GM18909 (cell line): Measurements from ENCODE around the gene BDKRB1.
"Not testable (repeated sequence)": the region's sequence is repeated elsewhere in the genome, so short reads cannot be mapped to it uniquely, and the experiment has no call there.

Experiments used
- ATAC-seq: cut with Tn5 transposase; IDR thresholded peaks from one replicate; pipeline ENCODE4 v1.9.1; 2021; ENCODE audit warnings: mild to moderate bottlenecking; ENCODE audit not compliant: unreplicated experiment, poor library complexity

BDKRB1 gene

GRCh38 chr14:96232506-96232905 is 23.5 kb upstream of the BDKRB1 start:
- no peak for ATAC-seq

- no peak for ATAC-seq
Measured at GRCh38 chr14:96233661-96234060, 22.3 kb upstream of the BDKRB1 start.

GRCh38 chr14:96235426-96235825 is 20.6 kb upstream of the BDKRB1 start:
- no peak for ATAC-seq

- ATAC-seq = no peak
Measured at GRCh38 chr14:96237641-96238040, 18.4 kb upstream of the BDKRB1 start.

GRCh38 chr14:96238676-96239265 is 17.2 kb upstream of the BDKRB1 start:
- no peak for ATAC-seq

GRCh38 chr14:96239711-96240141 is 16.3 kb upstream of the BDKRB1 start:
- ATAC-seq = no peak

GRCh38 chr14:96240641-96241040 is 15.4 kb upstream of the BDKRB1 start:
- no peak for ATAC-seq

- no peak for ATAC-seq
Measured at GRCh38 chr14:96242126-96242525, 13.9 kb upstream of the BDKRB1 start.

- no peak for ATAC-seq
Measured at GRCh38 chr14:96243785-96244184, 12.2 kb upstream of the BDKRB1 start.

- not testable (repeated sequence) for ATAC-seq
Measured at GRCh38 chr14:96245074-96245473, 10.9 kb upstream of the BDKRB1 start.

GRCh38 chr14:96245710-96246538 is 10.1 kb upstream of the BDKRB1 start:
- ATAC-seq = no peak

GRCh38 chr14:96246539-96246847 is 9.5 kb upstream of the BDKRB1 start:
- ATAC-seq = no peak

- no peak for ATAC-seq
Measured at GRCh38 chr14:96247031-96247430, 9.0 kb upstream of the BDKRB1 start.

- no peak for ATAC-seq
Measured at GRCh38 chr14:96249029-96249428, 7.0 kb upstream of the BDKRB1 start.

GRCh38 chr14:96250485-96250884 is 5.5 kb upstream of the BDKRB1 start:
- ATAC-seq = no peak

- no peak for ATAC-seq
Measured at GRCh38 chr14:96251656-96252155, 4.3 kb upstream of the BDKRB1 start.

GRCh38 chr14:96252323-96252998 is 3.5 kb upstream of the BDKRB1 start:
- ATAC-seq = no peak

- no peak for ATAC-seq
Measured at GRCh38 chr14:96252999-96253539, 2.9 kb upstream of the BDKRB1 start.

- no peak for ATAC-seq
Measured at GRCh38 chr14:96254687-96255086, 1.3 kb upstream of the BDKRB1 start.

- ATAC-seq = no peak
Measured at GRCh38 chr14:96256407-96256806, 397 bp downstream of the BDKRB1 start.

GRCh38 chr14:96257056-96257455 is 1.0 kb downstream of the BDKRB1 start:
- no peak for ATAC-seq
